ENCODE results near the gene WNT1.
A peak's percentile ranks its signal among the peaks of the same experiment; 100 is the strongest.

DNA sequence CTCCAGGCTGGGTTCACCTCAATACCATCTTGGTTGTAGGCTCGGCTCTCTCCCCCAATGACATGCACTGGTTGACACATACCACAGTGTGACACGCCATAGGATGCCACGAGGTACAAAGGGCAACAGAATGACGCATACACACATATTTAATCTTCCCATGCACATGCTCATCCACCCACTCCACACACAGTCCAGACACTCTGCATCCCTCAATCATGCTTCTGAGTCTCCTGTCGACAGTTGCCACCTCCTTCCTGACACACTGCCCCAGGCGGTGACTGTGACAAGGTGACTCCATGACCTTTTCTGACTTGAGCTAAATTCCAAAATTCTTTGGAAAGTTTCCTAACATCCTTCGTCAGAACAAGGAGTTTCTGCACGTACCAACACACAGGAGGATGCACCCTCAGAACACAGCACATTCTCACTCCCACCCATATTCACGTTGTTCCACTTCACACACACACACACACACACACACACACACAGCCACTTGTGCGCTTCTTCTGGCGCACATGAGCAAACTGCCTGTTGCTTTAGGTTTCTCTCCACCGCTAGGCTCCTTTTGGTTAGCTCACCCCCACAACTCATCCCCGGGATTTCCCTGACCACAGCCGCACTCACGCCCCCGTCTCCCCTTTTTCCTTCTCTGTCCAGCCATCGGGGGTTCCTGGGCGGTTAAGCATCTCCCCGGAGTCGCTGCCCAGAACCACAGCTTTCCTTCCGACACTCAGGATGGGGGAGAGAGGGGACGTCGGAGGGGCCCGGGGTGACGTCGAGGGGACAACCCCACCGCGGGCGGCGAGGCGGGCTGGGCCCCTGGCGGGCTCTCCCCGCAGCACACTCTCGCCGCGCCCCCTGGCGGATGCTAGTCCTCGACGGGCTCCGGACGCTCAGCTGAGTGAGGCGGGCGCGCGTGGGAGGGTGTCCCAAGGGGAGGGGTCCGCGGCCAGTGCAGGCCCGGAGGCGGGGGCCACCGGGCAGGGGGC, 536 bp upstream of the WNT1 start:
- TF ChIP-seq POLR2A (IDR thresholded peaks at IDR 0.05): no peak
- TF ChIP-seq, protein P1, sequence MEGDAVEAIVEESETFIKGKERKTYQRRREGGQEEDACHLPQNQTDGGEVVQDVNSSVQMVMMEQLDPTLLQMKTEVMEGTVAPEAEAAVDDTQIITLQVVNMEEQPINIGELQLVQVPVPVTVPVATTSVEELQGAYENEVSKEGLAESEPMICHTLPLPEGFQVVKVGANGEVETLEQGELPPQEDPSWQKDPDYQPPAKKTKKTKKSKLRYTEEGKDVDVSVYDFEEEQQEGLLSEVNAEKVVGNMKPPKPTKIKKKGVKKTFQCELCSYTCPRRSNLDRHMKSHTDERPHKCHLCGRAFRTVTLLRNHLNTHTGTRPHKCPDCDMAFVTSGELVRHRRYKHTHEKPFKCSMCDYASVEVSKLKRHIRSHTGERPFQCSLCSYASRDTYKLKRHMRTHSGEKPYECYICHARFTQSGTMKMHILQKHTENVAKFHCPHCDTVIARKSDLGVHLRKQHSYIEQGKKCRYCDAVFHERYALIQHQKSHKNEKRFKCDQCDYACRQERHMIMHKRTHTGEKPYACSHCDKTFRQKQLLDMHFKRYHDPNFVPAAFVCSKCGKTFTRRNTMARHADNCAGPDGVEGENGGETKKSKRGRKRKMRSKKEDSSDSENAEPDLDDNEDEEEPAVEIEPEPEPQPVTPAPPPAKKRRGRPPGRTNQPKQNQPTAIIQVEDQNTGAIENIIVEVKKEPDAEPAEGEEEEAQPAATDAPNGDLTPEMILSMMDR (IDR thresholded peaks at IDR 0.05): peak; percentile 57 to 78 (median 69)
